Gastrocnemius medialis (tissue), 4 donors: Measurements from ENCODE around the gene JAM3.

Experiments used
- POLR2A ChIP-seq, 2 donors: fragments of 450-650 bp; IDR thresholded peaks; one replicate each; pipeline ENCODE4 v1.6.1; 2017; ENCODE audit warnings: antibody characterized with exemption in 2 of 2, mild to moderate bottlenecking in 2 of 2, moderate library complexity in 2 of 2
- TF ChIP-seq, protein P1 (sequence below), 5 experiments: fragments of 450-650 bp in 3 of 5; fragments of 200-600 bp in 2 of 5; sonication (generic) in 2 of 5; IDR thresholded peaks in 4 of 5; conservative IDR thresholded peaks in 1 of 5; 1 replicate in 4 of 5; 2 replicates in 1 of 5; pipeline ENCODE4 v1.5.1; 2016 to 2019; ENCODE audit warnings: antibody characterized with exemption in 5 of 5, mild to moderate bottlenecking in 3 of 5, moderate library complexity in 3 of 5

- TF ChIP-seq POLR2A (IDR thresholded peaks at IDR 0.05), result no peak
- TF ChIP-seq, protein P1, sequence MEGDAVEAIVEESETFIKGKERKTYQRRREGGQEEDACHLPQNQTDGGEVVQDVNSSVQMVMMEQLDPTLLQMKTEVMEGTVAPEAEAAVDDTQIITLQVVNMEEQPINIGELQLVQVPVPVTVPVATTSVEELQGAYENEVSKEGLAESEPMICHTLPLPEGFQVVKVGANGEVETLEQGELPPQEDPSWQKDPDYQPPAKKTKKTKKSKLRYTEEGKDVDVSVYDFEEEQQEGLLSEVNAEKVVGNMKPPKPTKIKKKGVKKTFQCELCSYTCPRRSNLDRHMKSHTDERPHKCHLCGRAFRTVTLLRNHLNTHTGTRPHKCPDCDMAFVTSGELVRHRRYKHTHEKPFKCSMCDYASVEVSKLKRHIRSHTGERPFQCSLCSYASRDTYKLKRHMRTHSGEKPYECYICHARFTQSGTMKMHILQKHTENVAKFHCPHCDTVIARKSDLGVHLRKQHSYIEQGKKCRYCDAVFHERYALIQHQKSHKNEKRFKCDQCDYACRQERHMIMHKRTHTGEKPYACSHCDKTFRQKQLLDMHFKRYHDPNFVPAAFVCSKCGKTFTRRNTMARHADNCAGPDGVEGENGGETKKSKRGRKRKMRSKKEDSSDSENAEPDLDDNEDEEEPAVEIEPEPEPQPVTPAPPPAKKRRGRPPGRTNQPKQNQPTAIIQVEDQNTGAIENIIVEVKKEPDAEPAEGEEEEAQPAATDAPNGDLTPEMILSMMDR (IDR thresholded peaks at IDR 0.05 in 4 of 5, conservative IDR thresholded peaks at IDR 0.05 in 1 of 5), result no peak
These were observed 49.1 kb downstream of the JAM3 start for GRCh38 chr11:134118006-134118405.
